ENCODE data around the gene JMJD7.

The JMJD7 gene

GRCh38 chr15:41801185-41801584 is 26.7 kb upstream of the JMJD7 start:
- DNase-seq = no peak

GRCh38 chr15:41801850-41802455 is 25.9 kb upstream of the JMJD7 start:
- DNase-seq = no peak

GRCh38 chr15:41804361-41804760 is 23.5 kb upstream of the JMJD7 start:
- DNase-seq = peak; percentile 44

GRCh38 chr15:41804916-41805666 is 22.8 kb upstream of the JMJD7 start:
- no peak for DNase-seq

GRCh38 chr15:41805711-41806110 is 22.2 kb upstream of the JMJD7 start:
- DNase-seq = no peak

GRCh38 chr15:41806291-41807181 is 21.4 kb upstream of the JMJD7 start:
- DNase-seq = no peak

- DNase-seq = no peak
Observed at GRCh38 chr15:41809121-41809520, 18.8 kb upstream of the JMJD7 start.

- no peak for DNase-seq
Observed at GRCh38 chr15:41809526-41810220, 18.2 kb upstream of the JMJD7 start.

GRCh38 chr15:41810651-41811431 is 17.1 kb upstream of the JMJD7 start:
- peak; percentile 7 for DNase-seq

- DNase-seq = peak; percentile 68
Observed at GRCh38 chr15:41811432-41812195, 16.3 kb upstream of the JMJD7 start.

- DNase-seq = no peak
Observed at GRCh38 chr15:41812820-41813375, 15.0 kb upstream of the JMJD7 start.

GRCh38 chr15:41813426-41813825 is 14.5 kb upstream of the JMJD7 start:
- DNase-seq = no peak

GRCh38 chr15:41814534-41814933 is 13.4 kb upstream of the JMJD7 start:
- DNase-seq = no peak

GRCh38 chr15:41816788-41817187 is 11.1 kb upstream of the JMJD7 start:
- DNase-seq = no peak

GRCh38 chr15:41817327-41817726 is 10.6 kb upstream of the JMJD7 start:
- DNase-seq = no peak

GRCh38 chr15:41817781-41818180 is 10.1 kb upstream of the JMJD7 start:
- no peak for DNase-seq

- DNase-seq = no peak
Observed at GRCh38 chr15:41819455-41820050, 8.3 kb upstream of the JMJD7 start.

GRCh38 chr15:41820791-41821423 is 7.0 kb upstream of the JMJD7 start:
- DNase-seq = no peak

GRCh38 chr15:41821831-41822230 is 6.1 kb upstream of the JMJD7 start:
- peak; percentile 31 for DNase-seq

- no peak for DNase-seq
Observed at GRCh38 chr15:41822471-41822870, 5.4 kb upstream of the JMJD7 start.

All from NCI-H2171 treated with DMSO at 0.1 percent for 48 hours (cell line).